IMR-90 (cell line): ENCODE measurements around the gene RAPH1.

Experiments used
- CTCF ChIP-seq: conservative IDR thresholded peaks from 2 replicates; pipeline ENCODE4 v1.5.1; 2012; ENCODE audit warnings: mild to moderate bottlenecking, low read depth, low read length, improper control_type of control experiment
- ELK1 ChIP-seq: fragments of 150-350 bp; IDR thresholded peaks from 2 replicates; pipeline ENCODE4 v1.6.1; 2016; ENCODE audit warnings: low read depth, mild to moderate bottlenecking, low read length, moderate library complexity, borderline replicate concordance
- MAFK ChIP-seq: IDR thresholded peaks from 2 replicates; pipeline ENCODE4 v1.6.1; 2012; ENCODE audit warnings: low read depth, low read length, improper control_type of control experiment
- POLR2A ChIP-seq: IDR thresholded peaks from 2 replicates; pipeline ENCODE4 v1.6.1; 2012; ENCODE audit warnings: mild to moderate bottlenecking, low read depth, low read length
- RAD21 ChIP-seq: IDR thresholded peaks from 2 replicates; pipeline ENCODE4 v1.6.1; 2012; ENCODE audit warnings: low read length, improper control_type of control experiment
- SMC3 ChIP-seq: fragments of 150-350 bp; IDR thresholded peaks from 2 replicates; pipeline ENCODE4 v1.6.1; 2016; ENCODE audit warnings: low read depth, mild to moderate bottlenecking, antibody characterized with exemption, low read length, moderate library complexity

- TF ChIP-seq SMC3 (no peak), CTCF (no peak), RAD21 (no peak), POLR2A (no peak), MAFK (no peak), ELK1 (no peak)
Measured at GRCh38 chr2:203399031-203399430, 136.1 kb downstream of the RAPH1 start.
